HCT116 (cell line): ENCODE results near the gene SLC1A3.

Experiments used
- EGR1 ChIP-seq: IDR thresholded peaks from 2 replicates; pipeline ENCODE4 v1.6.1; 2012; ENCODE audit warnings: low read depth
- EZH2phosphoT487 ChIP-seq: fragments of 200-600 bp; IDR thresholded peaks from 2 replicates; pipeline ENCODE4 v1.6.1; 2018; ENCODE audit warnings: antibody characterized with exemption, borderline replicate concordance
- JUND ChIP-seq: IDR thresholded peaks from 2 replicates; pipeline ENCODE4 v1.6.1; 2012
- POLR2A ChIP-seq: IDR thresholded peaks from 2 replicates; pipeline ENCODE4 v1.7.0; 2011; ENCODE audit warnings: borderline replicate concordance; ENCODE audit not compliant: insufficient read depth, insufficient read length; ENCODE audit errors: extremely low read depth
- POLR2AphosphoS5 ChIP-seq: IDR thresholded peaks from 2 replicates; pipeline ENCODE4 v1.6.1; 2011; ENCODE audit warnings: mild to moderate bottlenecking, low read depth, low read length, moderate library complexity
- SIN3A ChIP-seq: IDR thresholded peaks from 2 replicates; pipeline ENCODE4 v1.6.1; 2012; ENCODE audit warnings: low read depth
- SP1 ChIP-seq: IDR thresholded peaks from 2 replicates; pipeline ENCODE4 v1.6.1; 2012; ENCODE audit warnings: low read depth
- TCF7L2 ChIP-seq: IDR thresholded peaks from 2 replicates; pipeline ENCODE4 v1.7.0; 2011; ENCODE audit warnings: borderline replicate concordance, inconsistent platforms; ENCODE audit not compliant: insufficient read depth, insufficient read length; ENCODE audit errors: extremely low read depth
- YY1 ChIP-seq: IDR thresholded peaks from 2 replicates; pipeline ENCODE4 v1.6.1; 2011; ENCODE audit warnings: low read length, low read depth, moderate library complexity, mild to moderate bottlenecking; ENCODE audit not compliant: insufficient replicate concordance; ENCODE audit errors: extremely low read depth
- ZFX ChIP-seq: fragments of 450-650 bp; IDR thresholded peaks from 2 replicates; pipeline ENCODE4 v1.6.1; 2017
- TF ChIP-seq, protein P1 (sequence below), 3 experiments: fragments of 200-600 bp in 1 of 3; sonication (generic) in 1 of 3; IDR thresholded peaks in 2 of 3; conservative IDR thresholded peaks in 1 of 3; 2 replicates each; pipeline ENCODE4 v1.5.1; 2012 to 2017; ENCODE audit warnings: low read depth in 2 of 3, low read length in 2 of 3, antibody characterized with exemption in 1 of 3, borderline replicate concordance in 1 of 3, control low read depth in 1 of 3, mild to moderate bottlenecking in 1 of 3, mixed read lengths in 1 of 3, mixed run types in 1 of 3, moderate library complexity in 1 of 3; ENCODE audit not compliant: insufficient read depth in 1 of 3
- TF ChIP-seq, protein P2 (sequence below): IDR thresholded peaks from 2 replicates; pipeline ENCODE4 v1.6.1; 2012; ENCODE audit warnings: low read depth
- TF ChIP-seq, protein P3 (sequence below): IDR thresholded peaks from 2 replicates; pipeline ENCODE4 v1.6.1; 2012

DNA sequence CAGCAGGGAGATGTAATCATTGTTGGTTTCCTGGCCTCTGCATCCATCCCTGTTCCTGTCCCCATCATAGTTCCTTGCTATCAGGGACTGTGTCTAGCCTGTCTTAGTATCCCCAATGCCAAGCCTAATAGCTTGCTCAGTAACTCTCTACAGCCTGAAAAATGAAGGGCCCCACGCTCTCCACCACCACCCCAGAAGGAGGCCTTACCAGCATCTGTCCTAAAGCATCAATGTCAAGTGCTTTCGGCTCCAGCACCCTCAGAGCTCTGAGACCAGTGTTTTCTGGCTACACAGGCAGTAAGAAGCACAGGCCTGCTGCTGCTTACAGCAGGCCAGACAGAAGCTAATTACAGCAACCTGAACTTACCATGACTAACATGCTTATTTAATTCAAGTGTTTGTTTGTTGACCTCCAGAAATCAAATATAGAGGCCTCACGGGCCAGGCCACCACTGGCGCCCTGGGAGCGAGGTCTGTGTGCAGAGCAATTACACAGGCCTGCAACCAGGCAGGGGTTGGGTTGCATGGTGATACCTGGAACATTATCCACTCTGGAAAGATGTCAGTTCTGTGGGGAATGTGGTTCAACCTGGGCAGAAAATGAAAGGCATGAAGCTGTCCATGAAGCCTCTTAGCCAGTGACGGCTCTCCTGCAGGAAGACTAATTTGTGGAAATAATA, 124.3 kb downstream of the SLC1A3 start:
- TF ChIP-seq, protein P1, sequence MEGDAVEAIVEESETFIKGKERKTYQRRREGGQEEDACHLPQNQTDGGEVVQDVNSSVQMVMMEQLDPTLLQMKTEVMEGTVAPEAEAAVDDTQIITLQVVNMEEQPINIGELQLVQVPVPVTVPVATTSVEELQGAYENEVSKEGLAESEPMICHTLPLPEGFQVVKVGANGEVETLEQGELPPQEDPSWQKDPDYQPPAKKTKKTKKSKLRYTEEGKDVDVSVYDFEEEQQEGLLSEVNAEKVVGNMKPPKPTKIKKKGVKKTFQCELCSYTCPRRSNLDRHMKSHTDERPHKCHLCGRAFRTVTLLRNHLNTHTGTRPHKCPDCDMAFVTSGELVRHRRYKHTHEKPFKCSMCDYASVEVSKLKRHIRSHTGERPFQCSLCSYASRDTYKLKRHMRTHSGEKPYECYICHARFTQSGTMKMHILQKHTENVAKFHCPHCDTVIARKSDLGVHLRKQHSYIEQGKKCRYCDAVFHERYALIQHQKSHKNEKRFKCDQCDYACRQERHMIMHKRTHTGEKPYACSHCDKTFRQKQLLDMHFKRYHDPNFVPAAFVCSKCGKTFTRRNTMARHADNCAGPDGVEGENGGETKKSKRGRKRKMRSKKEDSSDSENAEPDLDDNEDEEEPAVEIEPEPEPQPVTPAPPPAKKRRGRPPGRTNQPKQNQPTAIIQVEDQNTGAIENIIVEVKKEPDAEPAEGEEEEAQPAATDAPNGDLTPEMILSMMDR (IDR thresholded peaks at IDR 0.05 in 2 of 3, conservative IDR thresholded peaks at IDR 0.05 in 1 of 3; ENCODE audit: borderline replicate concordance in 1 of 3, insufficient read depth in 1 of 3, low read depth in 2 of 3, low read length in 2 of 3), result no peak
- no peak for TF ChIP-seq JUND
- TF ChIP-seq POLR2AphosphoS5, result no peak
- TF ChIP-seq, protein P2, sequence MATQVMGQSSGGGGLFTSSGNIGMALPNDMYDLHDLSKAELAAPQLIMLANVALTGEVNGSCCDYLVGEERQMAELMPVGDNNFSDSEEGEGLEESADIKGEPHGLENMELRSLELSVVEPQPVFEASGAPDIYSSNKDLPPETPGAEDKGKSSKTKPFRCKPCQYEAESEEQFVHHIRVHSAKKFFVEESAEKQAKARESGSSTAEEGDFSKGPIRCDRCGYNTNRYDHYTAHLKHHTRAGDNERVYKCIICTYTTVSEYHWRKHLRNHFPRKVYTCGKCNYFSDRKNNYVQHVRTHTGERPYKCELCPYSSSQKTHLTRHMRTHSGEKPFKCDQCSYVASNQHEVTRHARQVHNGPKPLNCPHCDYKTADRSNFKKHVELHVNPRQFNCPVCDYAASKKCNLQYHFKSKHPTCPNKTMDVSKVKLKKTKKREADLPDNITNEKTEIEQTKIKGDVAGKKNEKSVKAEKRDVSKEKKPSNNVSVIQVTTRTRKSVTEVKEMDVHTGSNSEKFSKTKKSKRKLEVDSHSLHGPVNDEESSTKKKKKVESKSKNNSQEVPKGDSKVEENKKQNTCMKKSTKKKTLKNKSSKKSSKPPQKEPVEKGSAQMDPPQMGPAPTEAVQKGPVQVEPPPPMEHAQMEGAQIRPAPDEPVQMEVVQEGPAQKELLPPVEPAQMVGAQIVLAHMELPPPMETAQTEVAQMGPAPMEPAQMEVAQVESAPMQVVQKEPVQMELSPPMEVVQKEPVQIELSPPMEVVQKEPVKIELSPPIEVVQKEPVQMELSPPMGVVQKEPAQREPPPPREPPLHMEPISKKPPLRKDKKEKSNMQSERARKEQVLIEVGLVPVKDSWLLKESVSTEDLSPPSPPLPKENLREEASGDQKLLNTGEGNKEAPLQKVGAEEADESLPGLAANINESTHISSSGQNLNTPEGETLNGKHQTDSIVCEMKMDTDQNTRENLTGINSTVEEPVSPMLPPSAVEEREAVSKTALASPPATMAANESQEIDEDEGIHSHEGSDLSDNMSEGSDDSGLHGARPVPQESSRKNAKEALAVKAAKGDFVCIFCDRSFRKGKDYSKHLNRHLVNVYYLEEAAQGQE, result no peak
- TF ChIP-seq SP1, result no peak
- no peak for TF ChIP-seq POLR2A
- no peak for TF ChIP-seq TCF7L2
- TF ChIP-seq EGR1, result no peak
- TF ChIP-seq, protein P3, sequence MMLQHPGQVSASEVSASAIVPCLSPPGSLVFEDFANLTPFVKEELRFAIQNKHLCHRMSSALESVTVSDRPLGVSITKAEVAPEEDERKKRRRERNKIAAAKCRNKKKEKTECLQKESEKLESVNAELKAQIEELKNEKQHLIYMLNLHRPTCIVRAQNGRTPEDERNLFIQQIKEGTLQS, result no peak
- TF ChIP-seq YY1, result no peak
- no peak for TF ChIP-seq SIN3A
- TF ChIP-seq ZFX, result no peak
- TF ChIP-seq EZH2phosphoT487, result no peak
